ENCODE results near the gene HP. TPM values are rescaled to one million over a fixed set of nuclear protein-coding genes. Genes with fewer than 3 reads are reported as not detected.
A peak's percentile ranks its signal among the peaks of the same experiment; 100 is the strongest.

Gene HP
- total RNA-seq, 6 experiments from 2014 or later, result 42,048 to 58,242 (median 47,923) TPM

DNA sequence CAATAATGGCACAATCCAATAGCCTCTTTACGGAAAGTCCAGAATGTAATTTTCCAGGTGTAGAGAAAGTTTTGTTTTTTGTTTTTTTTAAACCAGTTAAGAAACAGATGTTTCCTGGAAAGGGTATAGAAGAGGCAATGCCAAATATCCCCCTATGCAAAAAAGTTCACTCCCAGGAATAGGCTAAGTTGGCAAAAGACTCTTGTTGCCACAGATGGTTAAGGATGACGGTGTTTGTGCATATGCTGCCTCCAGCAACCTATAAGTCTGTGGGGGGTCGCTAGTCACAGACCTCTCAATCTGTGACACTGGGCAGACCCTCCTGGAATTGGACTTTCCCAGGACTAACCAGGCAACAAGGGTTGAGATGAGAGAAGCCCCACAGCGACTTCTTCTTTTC lies 20.9 kb upstream of the HP start:
- Histone ChIP-seq H3K27ac (no peak overlapping the region), H3K4me1 (peaks cover 0 to 21% (median 7%) of the 10 kb centered on the region in 4 donors), H3K27me3 (no peaks in the 10 kb centered on the region), H3K9me3 (no peaks in the 10 kb centered on the region), H3K36me3 (no peaks in the 10 kb centered on the region), H3K4me3 (no peak overlapping the region)
- ATAC-seq, result no peak
- intact Hi-C loops (cut with DNase I), result no loop called here
- 77% methylated on average over 4 of the region's 4 CpGs for WGBS (ENCODE audit: insufficient coverage, low coverage, low lambda C conversion rate, missing lambda C conversion rate)
- no peak for TF ChIP-seq POLR2A (IDR thresholded peaks at IDR 0.05)
- TF ChIP-seq, protein P1, sequence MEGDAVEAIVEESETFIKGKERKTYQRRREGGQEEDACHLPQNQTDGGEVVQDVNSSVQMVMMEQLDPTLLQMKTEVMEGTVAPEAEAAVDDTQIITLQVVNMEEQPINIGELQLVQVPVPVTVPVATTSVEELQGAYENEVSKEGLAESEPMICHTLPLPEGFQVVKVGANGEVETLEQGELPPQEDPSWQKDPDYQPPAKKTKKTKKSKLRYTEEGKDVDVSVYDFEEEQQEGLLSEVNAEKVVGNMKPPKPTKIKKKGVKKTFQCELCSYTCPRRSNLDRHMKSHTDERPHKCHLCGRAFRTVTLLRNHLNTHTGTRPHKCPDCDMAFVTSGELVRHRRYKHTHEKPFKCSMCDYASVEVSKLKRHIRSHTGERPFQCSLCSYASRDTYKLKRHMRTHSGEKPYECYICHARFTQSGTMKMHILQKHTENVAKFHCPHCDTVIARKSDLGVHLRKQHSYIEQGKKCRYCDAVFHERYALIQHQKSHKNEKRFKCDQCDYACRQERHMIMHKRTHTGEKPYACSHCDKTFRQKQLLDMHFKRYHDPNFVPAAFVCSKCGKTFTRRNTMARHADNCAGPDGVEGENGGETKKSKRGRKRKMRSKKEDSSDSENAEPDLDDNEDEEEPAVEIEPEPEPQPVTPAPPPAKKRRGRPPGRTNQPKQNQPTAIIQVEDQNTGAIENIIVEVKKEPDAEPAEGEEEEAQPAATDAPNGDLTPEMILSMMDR (IDR thresholded peaks at IDR 0.05), result no peak
- no peak for DNase-seq

DNA sequence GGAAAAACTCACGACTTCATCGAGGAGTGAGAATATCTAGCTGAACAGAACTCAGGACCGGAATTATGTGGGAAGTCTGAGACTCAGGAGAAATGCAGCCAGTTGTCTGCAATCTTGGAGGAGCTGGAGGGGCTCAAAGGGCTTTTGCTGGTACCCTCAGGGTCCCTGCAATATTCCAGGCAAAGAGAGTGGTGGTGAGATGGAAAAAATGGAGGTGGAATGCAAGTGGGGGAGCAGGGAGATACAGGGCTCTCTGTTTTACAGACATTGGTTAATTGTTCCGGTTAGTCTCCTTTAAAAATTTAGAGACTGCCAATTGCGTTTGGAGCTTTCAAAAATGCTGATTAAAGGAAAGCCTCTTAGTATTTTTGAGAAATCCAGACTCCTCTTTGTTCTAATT lies 18.2 kb upstream of the HP start:
- H3K9me3 ChIP-seq, result no peaks in the 10 kb centered on the region
- intact Hi-C loops (cut with DNase I), result no loop called here
- H3K4me1 ChIP-seq, result peaks cover 0 to 11% (median 0%) of the 10 kb centered on the region in 4 donors
- TF ChIP-seq POLR2A (IDR thresholded peaks at IDR 0.05), result no peak
- TF ChIP-seq, protein P1 (IDR thresholded peaks at IDR 0.05), result no peak
- no peak overlapping the region for H3K27ac ChIP-seq
- 74% methylated on average over 5 of the region's 5 CpGs for WGBS (ENCODE audit: insufficient coverage, low coverage, low lambda C conversion rate, missing lambda C conversion rate)
- no peak for DNase-seq
- no peaks in the 10 kb centered on the region for H3K27me3 ChIP-seq
- ATAC-seq, result no peak
- no peaks in the 10 kb centered on the region for H3K36me3 ChIP-seq
- H3K4me3 ChIP-seq, result no peak overlapping the region

DNA sequence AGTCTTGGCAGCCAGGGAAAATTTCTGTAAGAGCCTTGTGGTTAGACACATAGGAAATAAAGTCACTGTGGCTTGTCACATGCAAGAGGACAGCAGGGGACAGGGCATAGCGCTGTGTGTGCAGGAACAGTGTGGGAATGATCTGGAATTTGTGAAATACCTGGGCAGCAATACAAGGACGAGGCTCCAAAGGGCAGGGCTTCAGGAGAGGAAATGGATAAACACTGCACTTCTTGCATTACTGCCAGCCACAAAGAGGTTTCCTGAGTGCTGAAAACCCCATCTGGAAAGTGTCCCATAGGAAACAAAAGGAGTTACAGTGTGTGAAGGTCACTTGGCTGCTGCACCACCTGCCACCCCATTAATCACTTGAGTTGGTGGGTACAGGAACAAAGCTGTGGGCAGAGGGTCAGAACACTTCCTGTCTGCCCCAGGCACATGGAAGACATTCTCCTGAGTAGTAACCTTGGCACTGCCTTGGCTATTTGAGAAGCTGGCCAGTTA lies 12.1 kb upstream of the HP start:
- no peaks in the 10 kb centered on the region for H3K27me3 ChIP-seq
- H3K9me3 ChIP-seq, result no peaks in the 10 kb centered on the region
- DNase-seq (peak; percentile 53 to 87 (median 70)), ATAC-seq (peak; percentile 70 to 82 (median 76))
- intact Hi-C loops (cut with DNase I), result no loop called here
- peak overlapping the region in 2 of 3 donors; percentile 40 to 50 for H3K4me3 ChIP-seq
- H3K36me3 ChIP-seq, result no peaks in the 10 kb centered on the region
- H3K27ac ChIP-seq, result peak overlapping the region; percentile 83 to 96 (median 94)
- peaks cover 0 to 54% (median 17%) of the 10 kb centered on the region in 4 donors for H3K4me1 ChIP-seq
- no peak for TF ChIP-seq POLR2A (IDR thresholded peaks at IDR 0.05)
- TF ChIP-seq, protein P1 (IDR thresholded peaks at IDR 0.05), result no peak
- WGBS (ENCODE audit: insufficient coverage, low coverage, low lambda C conversion rate, missing lambda C conversion rate), result 5% methylated on average over 2 of the region's 2 CpGs

DNA sequence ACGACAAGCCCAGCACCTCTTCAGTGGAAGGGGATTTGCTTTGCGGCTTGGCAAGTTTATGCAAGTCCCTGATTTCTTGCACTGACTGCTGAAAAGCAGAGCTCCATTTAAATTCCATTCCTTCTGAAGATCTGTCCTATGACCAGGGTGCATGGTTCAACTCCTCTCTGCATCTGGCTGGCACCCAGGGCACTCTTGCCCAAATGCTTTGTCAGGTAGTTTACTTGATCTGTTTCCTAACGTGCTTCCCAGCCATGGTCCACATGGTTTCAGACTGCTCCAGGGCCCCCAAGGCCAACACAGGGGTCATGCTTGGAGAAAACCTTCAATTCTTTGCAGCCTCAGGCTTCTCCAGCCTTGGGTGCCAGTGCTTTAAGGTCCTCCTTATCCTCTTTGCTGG lies 11.2 kb upstream of the HP start:
- Histone ChIP-seq H3K27me3 (no peaks in the 10 kb centered on the region), H3K36me3 (no peaks in the 10 kb centered on the region), H3K4me3 (peak overlapping the region; percentile 27 to 50 (median 40)), H3K27ac (peak overlapping the region; percentile 83 to 96 (median 94)), H3K9me3 (no peaks in the 10 kb centered on the region), H3K4me1 (peaks cover 0 to 54% (median 17%) of the 10 kb centered on the region in 4 donors)
- intact Hi-C loops (cut with DNase I), result no loop called here
- WGBS (ENCODE audit: insufficient coverage, low coverage, low lambda C conversion rate, missing lambda C conversion rate), result 4% methylated on average over 2 of the region's 3 CpGs
- TF ChIP-seq POLR2A (IDR thresholded peaks at IDR 0.05), result no peak
- TF ChIP-seq, protein P1 (IDR thresholded peaks at IDR 0.05), result no peak
- peak; percentile 63 to 77 (median 72) for ATAC-seq
- peak; percentile 84 to 94 (median 89) for DNase-seq

Data from right lobe of liver (tissue), 6 donors.